SIG-M5 treated with dmso at 0.1 percent for 504 hours (cell line): ENCODE measurements around the gene UNC5CL.
"Not testable (repeated sequence)": the region's sequence is repeated elsewhere in the genome, so short reads cannot be mapped to it uniquely, and the experiment has no call there.

Source experiments
- DNase-seq: peaks from one replicate; lab custom pipeline; 2025; ENCODE audit not compliant: unreplicated experiment; lab: John Stamatoyannopoulos, UW

The UNC5CL gene

GRCh38 chr6:41040940-41041536 lies 2.0 kb upstream of the UNC5CL start:
- no peak for DNase-seq

- DNase-seq = no peak
Observed at GRCh38 chr6:41040101-41040939, 1.3 kb upstream of the UNC5CL start.

GRCh38 chr6:41038205-41038604 lies 816 bp downstream of the UNC5CL start:
- DNase-seq = no peak

- DNase-seq = no peak
Observed at GRCh38 chr6:41037107-41037900, 1.7 kb downstream of the UNC5CL start.

- DNase-seq = no peak
Observed at GRCh38 chr6:41036601-41037000, 2.4 kb downstream of the UNC5CL start.

GRCh38 chr6:41036186-41036585 lies 2.8 kb downstream of the UNC5CL start:
- no peak for DNase-seq

- DNase-seq = no peak
Observed at GRCh38 chr6:41033776-41034175, 5.2 kb downstream of the UNC5CL start.

- DNase-seq = no peak
Observed at GRCh38 chr6:41032830-41033229, 6.2 kb downstream of the UNC5CL start.

GRCh38 chr6:41028561-41029412 lies 10.2 kb downstream of the UNC5CL start:
- no peak for DNase-seq

- peak; percentile 48 for DNase-seq
Observed at GRCh38 chr6:41027799-41028560, 11.0 kb downstream of the UNC5CL start.

GRCh38 chr6:41027241-41027640 lies 11.8 kb downstream of the UNC5CL start:
- no peak for DNase-seq

GRCh38 chr6:41025966-41026530 lies 13.0 kb downstream of the UNC5CL start:
- no peak for DNase-seq

GRCh38 chr6:41023114-41023513 lies 15.9 kb downstream of the UNC5CL start:
- DNase-seq = no peak

- no peak for DNase-seq
Observed at GRCh38 chr6:41022294-41022693, 16.7 kb downstream of the UNC5CL start.

- DNase-seq = no peak
Observed at GRCh38 chr6:41021832-41022231, 17.2 kb downstream of the UNC5CL start.

- DNase-seq = no peak
Observed at GRCh38 chr6:41017663-41018062, 21.4 kb downstream of the UNC5CL start.

GRCh38 chr6:41015860-41016259 lies 23.2 kb downstream of the UNC5CL start:
- DNase-seq = not testable (repeated sequence)

GRCh38 chr6:41014780-41015179 lies 24.2 kb downstream of the UNC5CL start:
- DNase-seq = no peak

GRCh38 chr6:41013466-41014153 lies 25.4 kb downstream of the UNC5CL start:
- DNase-seq = no peak
